ENCODE measurements around the gene GUCY2C.

GRCh38 chr12:14630793-14631192 is 65.6 kb downstream of the GUCY2C start:
- TF ChIP-seq POLR2AphosphoS5 (IDR thresholded peaks at IDR 0.05; ENCODE audit: borderline replicate concordance, low read depth, low read length) (no peak), EZH2 (IDR thresholded peaks at IDR 0.05) (no peak), FOXP2 (optimal IDR thresholded peaks at IDR 0.05; ENCODE audit: control extremely low read depth, extremely low read length, insufficient read depth) (no peak)

All from SK-N-MC (cell line).